ENCODE measurements around the gene FTHL17.

The FTHL17 gene

DNA sequence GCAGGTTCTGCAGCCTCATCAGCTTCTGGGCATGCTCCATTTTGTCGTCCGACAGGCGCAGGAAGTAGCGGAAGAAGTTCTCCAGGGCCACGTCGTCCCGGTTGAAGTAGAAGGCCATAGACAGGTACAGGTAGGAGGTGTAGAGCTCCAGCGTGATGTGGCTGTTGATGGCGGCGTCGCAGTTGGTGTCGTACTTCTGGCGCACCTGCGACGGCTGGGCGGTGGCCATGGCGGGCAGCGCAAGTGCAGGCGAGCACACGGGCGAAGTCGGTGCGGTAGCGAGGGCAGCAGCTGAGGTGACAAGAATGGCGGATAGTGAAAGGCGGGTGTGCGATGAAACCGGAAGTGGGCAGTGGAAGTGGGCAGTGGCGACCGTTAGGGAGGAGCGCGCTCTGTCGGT lies at the start of gene FTHL17:
TSS of gene FTHL17 (minus strand) at position 317 of the 400 bp plus-strand sequence. CDS start at position 229, 88 bp downstream.
- no peak for DNase-seq

DNA sequence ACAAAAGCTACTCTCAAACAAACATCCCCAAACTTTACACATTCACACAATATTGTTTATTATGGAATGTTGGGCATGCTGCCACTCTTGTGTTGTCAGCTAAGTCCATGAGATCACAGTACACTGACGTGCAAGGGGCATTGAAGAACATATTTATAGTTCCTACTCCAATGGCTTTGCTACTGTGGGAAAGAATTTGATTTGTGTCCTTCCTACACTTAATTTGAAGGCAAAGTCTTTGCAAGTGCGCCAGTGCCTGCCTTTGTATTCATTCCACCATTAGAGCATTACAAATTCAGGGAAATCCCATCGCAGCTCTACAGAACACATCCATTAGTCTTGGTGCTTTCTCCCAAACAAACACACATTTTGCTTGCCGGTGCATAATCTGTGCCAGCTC lies 45.4 kb upstream of the FTHL17 start:
- no peak for DNase-seq

DNA sequence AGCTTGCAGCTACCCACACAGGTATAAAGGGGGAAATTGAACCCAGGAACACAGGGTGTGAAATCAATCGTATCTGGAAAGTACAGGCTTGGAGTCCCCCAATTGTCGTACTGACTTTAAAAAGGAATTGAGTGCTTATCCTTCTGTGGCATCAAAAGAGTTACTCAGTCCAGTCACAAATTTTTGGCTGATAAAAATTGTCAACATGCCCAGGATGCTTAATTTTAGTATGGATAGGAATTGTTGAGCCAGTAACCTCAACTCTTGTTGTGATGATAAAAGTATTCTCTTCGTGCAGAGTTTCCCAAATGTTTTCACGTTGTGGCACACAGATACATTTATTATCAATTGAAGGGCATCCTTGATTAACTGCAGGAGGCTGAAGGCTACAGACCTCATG lies 43.6 kb upstream of the FTHL17 start:
- no peak for DNase-seq

DNA sequence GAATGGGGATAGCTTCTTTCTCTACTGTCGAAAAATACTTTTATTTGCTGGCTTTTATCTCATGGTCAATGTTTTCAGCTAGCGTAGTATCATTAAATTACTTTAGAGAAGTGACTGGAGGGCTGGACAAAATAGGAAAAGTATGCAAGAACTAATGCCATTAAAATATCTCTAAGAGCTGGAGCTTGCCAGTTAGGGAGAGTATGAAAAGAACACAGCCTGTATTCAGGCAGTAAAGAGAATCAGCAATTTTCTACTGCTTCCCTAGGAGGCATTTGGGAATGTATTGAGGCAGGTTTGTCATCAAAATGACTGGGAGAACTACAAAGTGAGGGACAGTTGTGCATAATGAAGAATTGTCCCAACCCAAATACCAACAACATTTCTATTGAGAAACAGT lies 43.0 kb upstream of the FTHL17 start:
- DNase-seq, result no peak

GRCh38 chrX:31112226-31112999 lies 40.6 kb upstream of the FTHL17 start:
- no peak for DNase-seq

DNA sequence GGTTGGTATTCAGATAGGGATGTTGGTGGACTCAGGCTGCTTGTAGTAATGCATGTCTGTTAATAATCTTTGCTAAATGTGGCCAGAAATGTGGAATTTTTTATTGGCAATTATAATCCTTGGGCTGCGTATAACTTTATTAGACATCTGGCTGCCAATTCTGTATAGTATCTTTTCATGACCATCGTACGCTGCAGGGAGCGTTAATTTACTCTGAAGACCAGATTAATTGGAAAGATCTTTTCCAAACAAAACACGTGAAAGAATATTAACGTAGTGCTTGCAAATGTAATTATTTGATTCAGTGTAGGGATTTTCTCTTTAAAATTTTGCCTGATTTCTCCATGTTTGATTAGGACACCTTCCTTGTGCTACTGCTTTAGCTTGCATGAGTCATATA lies 38.8 kb upstream of the FTHL17 start:
- DNase-seq, result no peak

GRCh38 chrX:31099536-31100090 lies 27.8 kb upstream of the FTHL17 start:
- no peak for DNase-seq

- no peak for DNase-seq
Measured at GRCh38 chrX:31098079-31098478, 26.2 kb upstream of the FTHL17 start.

DNA sequence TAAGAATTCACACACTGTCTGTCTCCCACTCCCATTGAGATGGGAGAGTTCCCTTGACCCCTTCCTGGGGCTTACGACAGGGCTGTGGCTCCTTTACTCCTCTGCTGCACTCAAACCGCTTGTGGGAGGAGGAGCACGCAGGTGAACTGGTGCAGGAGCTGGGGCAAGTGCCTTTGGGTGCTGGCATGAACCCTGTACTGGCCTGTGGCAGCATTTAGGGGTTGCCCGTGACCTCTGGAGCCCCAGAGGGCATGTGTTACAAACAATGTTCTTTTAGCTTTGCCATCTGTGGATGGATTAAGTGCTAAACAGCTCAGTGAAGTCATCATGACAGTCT lies 21.8 kb upstream of the FTHL17 start:
- no peak for DNase-seq

DNA sequence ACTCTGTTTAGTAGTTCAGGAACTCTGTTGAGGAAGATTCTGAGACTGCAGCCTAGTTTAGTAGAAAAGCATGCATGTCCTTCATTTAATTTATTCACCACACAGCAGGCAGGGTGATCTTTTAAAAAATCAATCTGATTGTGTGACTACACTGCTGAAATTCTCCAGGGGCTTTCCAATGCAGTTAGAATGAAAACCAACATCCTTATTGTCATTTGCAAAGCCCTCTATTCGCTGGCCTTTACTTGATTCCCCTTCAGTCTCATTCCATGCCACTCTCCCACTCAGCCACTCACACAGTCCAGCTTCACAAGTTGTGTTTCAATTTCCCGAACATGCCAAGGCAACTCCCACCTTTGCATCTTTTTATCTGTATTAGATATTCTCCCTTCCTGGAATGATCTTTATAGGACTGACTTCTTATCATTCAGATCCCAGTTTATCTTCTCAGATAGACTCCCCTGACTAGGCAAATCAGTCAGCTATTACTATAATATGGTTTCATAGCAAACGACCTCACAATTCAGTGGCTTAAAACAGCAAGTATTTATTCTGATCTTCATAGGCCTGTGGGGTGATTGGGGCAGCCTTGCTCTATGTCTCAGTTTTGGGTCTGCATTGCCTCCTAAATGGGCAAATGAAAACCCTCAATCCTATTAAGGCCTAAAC lies 21.3 kb upstream of the FTHL17 start:
- DNase-seq, result no peak

DNA sequence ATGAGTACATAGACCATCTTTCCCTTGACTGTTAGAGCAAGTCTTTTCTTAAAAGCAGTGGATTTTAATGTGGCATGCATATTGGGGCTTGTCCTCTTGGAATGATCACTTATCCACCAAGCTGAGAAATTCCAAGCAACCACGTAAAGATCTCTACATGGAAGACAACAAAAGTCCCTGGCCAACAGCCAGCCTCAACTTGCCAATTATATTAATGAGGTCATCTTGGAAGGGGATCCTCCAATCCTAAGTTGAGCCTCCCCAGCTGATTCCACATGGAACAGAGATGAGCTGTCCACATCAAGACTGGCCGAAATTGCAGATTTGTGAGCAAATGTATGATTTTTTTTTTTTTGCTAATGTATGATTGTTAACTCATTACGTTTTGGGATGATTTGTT lies 20.6 kb upstream of the FTHL17 start:
- DNase-seq, result no peak

- no peak for DNase-seq
Measured at GRCh38 chrX:31091819-31092218, 20.0 kb upstream of the FTHL17 start.

DNA sequence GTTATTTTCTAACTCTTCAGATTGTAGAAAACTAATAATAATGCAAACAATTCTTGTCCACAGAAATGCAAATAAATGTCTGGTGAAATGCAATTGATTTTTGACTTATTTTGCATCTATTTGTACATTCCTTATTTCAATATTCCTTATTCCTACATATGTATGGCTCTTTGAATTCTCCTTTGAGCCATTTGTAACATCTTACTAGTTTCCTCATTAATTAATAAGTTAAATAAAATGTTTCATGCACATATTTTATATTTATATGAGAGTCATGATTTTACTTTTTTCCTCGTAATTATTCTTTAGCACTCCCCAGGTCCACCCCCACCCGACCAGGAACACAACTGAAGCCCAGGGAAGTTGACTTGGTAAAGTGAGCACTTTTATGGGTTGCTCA lies 2.7 kb upstream of the FTHL17 start:
- no peak for DNase-seq

DNA sequence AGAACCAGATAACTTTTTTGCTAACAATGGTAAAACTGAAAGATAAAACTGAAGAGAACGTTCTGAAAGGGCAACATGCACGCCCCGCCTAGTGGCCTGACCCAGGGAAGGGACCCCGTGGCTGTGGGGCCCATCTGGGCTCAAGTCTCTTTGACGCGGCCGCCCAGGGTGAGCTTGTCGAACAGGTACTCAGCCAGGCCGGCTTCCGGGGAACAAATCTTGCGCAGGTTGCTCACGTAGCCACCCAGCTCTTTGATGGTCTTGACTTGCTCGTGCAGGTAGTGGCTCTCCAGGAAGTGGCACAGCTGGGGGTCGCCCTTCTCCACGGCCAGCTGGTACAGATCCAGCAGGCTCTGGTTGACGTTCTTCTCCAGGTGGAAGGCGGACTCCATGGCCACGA lies 579 bp downstream of the FTHL17 start:
- DNase-seq, result no peak

- DNase-seq, result no peak
Measured at GRCh38 chrX:31070057-31070468, 1.8 kb downstream of the FTHL17 start.

DNA sequence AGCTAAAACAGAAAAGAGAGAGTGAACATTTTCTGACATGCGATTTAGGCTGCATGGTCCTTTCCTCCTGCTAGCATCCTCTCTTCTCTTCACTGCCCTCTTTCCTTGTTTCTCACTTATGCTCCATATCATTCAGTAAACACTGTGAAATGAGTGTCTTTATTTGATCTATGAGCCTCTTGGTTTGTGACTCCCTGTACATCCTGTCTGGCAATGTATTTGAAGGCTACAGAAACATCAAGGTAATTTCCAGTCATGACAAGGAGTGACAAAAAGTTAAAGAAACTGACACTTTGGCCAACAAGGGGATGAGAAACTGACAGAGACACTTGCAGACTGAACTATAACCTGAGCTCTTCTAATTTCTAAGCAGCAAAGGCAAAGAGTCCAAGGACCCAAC lies 8.7 kb downstream of the FTHL17 start:
- DNase-seq, result no peak

GRCh38 chrX:31061091-31061490 lies 10.8 kb downstream of the FTHL17 start:
- no peak for DNase-seq

GRCh38 chrX:31060016-31060415 lies 11.8 kb downstream of the FTHL17 start:
- DNase-seq, result no peak

DNA sequence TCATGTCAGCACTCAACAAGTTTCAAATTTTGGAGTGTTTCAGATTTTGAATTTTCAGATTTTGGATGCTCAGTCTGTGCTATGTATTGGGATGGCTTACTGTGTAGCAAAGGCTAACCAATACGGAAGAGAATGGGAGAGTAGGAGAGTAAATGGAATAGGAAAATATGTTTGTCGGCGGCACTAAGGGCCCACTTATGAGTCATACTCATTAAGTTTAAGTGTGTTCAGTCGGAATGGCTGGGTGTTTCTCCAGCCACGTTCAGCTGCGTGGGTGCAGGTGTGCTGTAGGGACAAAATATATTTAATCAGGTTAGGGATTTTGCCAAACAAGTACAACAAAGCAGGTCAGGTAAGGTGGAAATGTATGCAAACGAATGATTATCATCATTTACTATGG lies 13.6 kb downstream of the FTHL17 start:
- peak; percentile 45 for DNase-seq

- no peak for DNase-seq
Measured at GRCh38 chrX:31057691-31058090, 14.2 kb downstream of the FTHL17 start.

DNA sequence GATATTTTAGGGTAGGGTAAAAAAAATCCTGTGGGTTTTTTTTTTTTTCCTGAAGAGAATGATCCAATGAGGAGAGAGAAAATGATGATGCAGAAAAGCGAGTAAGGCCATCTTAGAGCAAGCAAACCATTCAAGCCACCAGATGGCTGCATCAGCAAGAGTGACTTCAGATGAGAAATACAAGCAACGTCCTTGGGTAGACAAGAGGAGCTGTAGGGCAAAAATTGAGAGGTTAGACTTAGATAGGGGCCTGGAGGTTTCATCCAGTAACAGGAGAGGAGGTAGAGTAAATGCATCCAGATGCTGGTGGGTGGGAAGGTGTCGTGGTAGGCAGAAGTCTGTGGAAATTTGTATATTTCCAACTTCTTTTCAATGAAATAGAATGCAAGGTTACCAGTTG lies 14.6 kb downstream of the FTHL17 start:
- no peak for DNase-seq

- no peak for DNase-seq
Measured at GRCh38 chrX:31053621-31054020, 18.2 kb downstream of the FTHL17 start.

- DNase-seq, result no peak
Measured at GRCh38 chrX:31039327-31039711, 32.5 kb downstream of the FTHL17 start.

GRCh38 chrX:31038575-31039326 lies 33.1 kb downstream of the FTHL17 start:
- peak; percentile 55 for DNase-seq
